ENCODE data around the gene AMD1. TPM values are rescaled to one million over a fixed set of nuclear protein-coding genes. Genes with fewer than 3 reads are reported as not detected.
A peak's percentile ranks its signal among the peaks of the same experiment; 100 is the strongest.

AMD1 gene
- total and polyA plus RNA-seq, 10 of the 15 experiments (the other 5 are each of a cell fraction or from before 2014, with no cell fraction given) = 58.2 to 116 (median 79.3) TPM

GRCh38 chr6:110885526-110885925 lies 10.9 kb downstream of the AMD1 start:
- WGBS (ENCODE audit: insufficient coverage, insufficient replicate concordance, low lambda C conversion rate, missing lambda C conversion rate) = 90% methylated on average over 4 of the region's 4 CpGs

GRCh38 chr6:110886555-110887167 lies 12.1 kb downstream of the AMD1 start:
- no peaks in the 10 kb centered on the region for H3K9me3 ChIP-seq (replicated peaks; ENCODE audit: control insufficient read depth, insufficient read depth, low read length)
- RAD21 ChIA-PET (ENCODE audit: unreplicated experiment) = interaction anchor here (0.6 to 4.8 kb wide), 8 partner anchors 12 to 204 kb away, joined by 3 to 18 read pairs (median 4); partner anchors contain the start of genes AMD1, CDK19 and GTF3C6
- peaks cover 39% of the 10 kb centered on the region for H3K4me1 ChIP-seq (ENCODE audit: control insufficient read depth, insufficient read depth, low read length)
- no peak overlapping the region for H2AFZ ChIP-seq (ENCODE audit: control insufficient read depth, low read depth, low read length)
- peaks cover 91% of the 10 kb centered on the region for H3K79me2 ChIP-seq (ENCODE audit: control insufficient read depth, insufficient read depth, low read length)
- H3K27me3 ChIP-seq (replicated peaks in 1 of 2; ENCODE audit: control insufficient read depth in 2 of 2, insufficient read depth in 2 of 2, low read length in 1 of 2) = no peaks in the 10 kb centered on the region
- H3K4me2 ChIP-seq (ENCODE audit: control insufficient read depth, insufficient read depth) = peak overlapping the region; percentile 30; the same call in 1 of the 2 replicates
- intact Hi-C loops (cut with micrococcal nuclease; ENCODE audit: unreplicated experiment) (no loop called here), in situ Hi-C loops (cut with MboI) (no loop called here)
- H3K4me3 ChIP-seq = no peak overlapping the region
- CTCF ChIA-PET = interaction anchor here (1.2 to 2.0 kb wide), 7 partner anchors 8 to 204 kb away, joined by 3 to 10 read pairs (median 5); partner anchors contain the start of gene CDK19
- H3K36me3 ChIP-seq (ENCODE audit: control insufficient read depth in 2 of 2, insufficient read depth in 2 of 2, low read length in 1 of 2) = peaks cover 4 to 12% of the 10 kb centered on the region in 2 experiments
- TF ChIP-seq POLR2AphosphoS5 (IDR thresholded peaks at IDR 0.05; ENCODE audit: low read length) = 0 out of 2 replicates have a peak, but pooled peaks have one; percentile 35
- TF ChIP-seq NKRF (conservative IDR thresholded peaks at IDR 0.05) = no peak
- no peak for ATAC-seq
- SMC1A ChIA-PET (ENCODE audit: uncharacterized antibody, unreplicated experiment) = interaction anchor here (1.0 to 3.1 kb wide), 8 partner anchors 9 to 204 kb away, joined by 3 to 32 read pairs (median 4); partner anchors contain the start of gene RPF2
- 51% methylated on average over 7 of the region's 7 CpGs for WGBS (ENCODE audit: insufficient coverage, insufficient replicate concordance, low lambda C conversion rate, missing lambda C conversion rate)
- no peak overlapping the region for H3K9ac ChIP-seq (ENCODE audit: control insufficient read depth, insufficient read depth, low read length)
- FAIRE-seq = no peak
- H3K27ac ChIP-seq (ENCODE audit: control insufficient read depth, insufficient read depth) = peak overlapping the region; percentile 15; the same call in 1 of the 2 replicates
- BruUV-seq (replicated peaks) = no TSS peak
- POLR2A ChIA-PET = interaction anchor here (0.5 to 2.5 kb wide), 5 partner anchors 12 to 205 kb away, joined by 3 to 8 read pairs (median 4); partner anchors contain the start of genes AMD1 and CDK19
- DNase-seq (ENCODE audit: low read depth, low spot score) = no peak
- no peaks in the 10 kb centered on the region for H4K20me1 ChIP-seq (ENCODE audit: control insufficient read depth, insufficient read depth)

More at GRCh38 chr6:110885526-110885925, 10.9 kb downstream of the AMD1 start:
- CTCF ChIA-PET = interaction anchor here (1.3 to 1.9 kb wide), 2 partner anchors 59 to 203 kb away, joined by 3 to 6 read pairs; no protein-coding TSS in a partner anchor
- FAIRE-seq (no peak), ATAC-seq (no peak), DNase-seq (ENCODE audit: low read depth, low spot score) (no peak)
- RAD21 ChIA-PET (ENCODE audit: unreplicated experiment) = interaction anchor here (0.7 to 4.8 kb wide), 5 partner anchors 9 to 203 kb away, joined by 3 to 18 read pairs (median 3); partner anchors contain the start of gene CDK19
- Histone ChIP-seq H3K9ac (ENCODE audit: control insufficient read depth, insufficient read depth, low read length) (no peak overlapping the region), H3K4me1 (ENCODE audit: control insufficient read depth, insufficient read depth, low read length) (peaks cover 48% of the 10 kb centered on the region), H4K20me1 (ENCODE audit: control insufficient read depth, insufficient read depth) (0 out of 2 replicates have a peak, but pooled peaks cover under 1% of the 10 kb centered on the region), H3K4me2 (ENCODE audit: control insufficient read depth, insufficient read depth) (peak overlapping the region; percentile 23; the same call in 1 of the 2 replicates), H3K36me3 (ENCODE audit: control insufficient read depth in 2 of 2, insufficient read depth in 2 of 2, low read length in 1 of 2) (peaks cover 2 to 8% of the 10 kb centered on the region in 2 experiments), H3K27ac (ENCODE audit: control insufficient read depth, insufficient read depth) (no peak overlapping the region), H3K79me2 (ENCODE audit: control insufficient read depth, insufficient read depth, low read length) (peaks cover 96% of the 10 kb centered on the region), H2AFZ (ENCODE audit: control insufficient read depth, low read depth, low read length) (no peak overlapping the region), H3K9me3 (replicated peaks; ENCODE audit: control insufficient read depth, insufficient read depth, low read length) (no peaks in the 10 kb centered on the region), H3K27me3 (replicated peaks in 1 of 2; ENCODE audit: control insufficient read depth in 2 of 2, insufficient read depth in 2 of 2, low read length in 1 of 2) (no peaks in the 10 kb centered on the region), H3K4me3 (no peak overlapping the region)
- intact Hi-C loops (cut with micrococcal nuclease; ENCODE audit: unreplicated experiment) = no loop called here
- BruUV-seq (replicated peaks) = no TSS peak
- POLR2A ChIA-PET = interaction anchor here (0.7 to 2.5 kb wide), 4 partner anchors 11 to 75 kb away, joined by 3 to 8 read pairs (median 3); partner anchors contain the start of genes AMD1 and CDK19
- TF ChIP-seq BRCA1 (IDR thresholded peaks at IDR 0.05; ENCODE audit: low read depth, low read length) (no peak), RUNX3 (IDR thresholded peaks at IDR 0.05; ENCODE audit: low read length) (no peak)
- in situ Hi-C loops (cut with MboI) = no loop called here
- SMC1A ChIA-PET (ENCODE audit: uncharacterized antibody, unreplicated experiment) = interaction anchor here (1.7 to 3.1 kb wide), 2 partner anchors 8 to 59 kb away, joined by 4 to 32 read pairs; no protein-coding TSS in a partner anchor

Measured in GM12878 (cell line).